Neuronal stem cell (in vitro differentiated cells): ENCODE results near the gene MGAT3.

Source experiments
- DNase-seq: peaks from one replicate; pipeline ENCODE4 v3.0.0-alpha.2; 2013; ENCODE audit warnings: low spot score
- H2AFZ ChIP-seq: one replicate; pipeline ENCODE4 v1.6.1; 2013; ENCODE audit warnings: mild to moderate bottlenecking, low read length, inconsistent platforms
- H2AK5ac ChIP-seq: 2 replicates; pipeline ENCODE4 v1.6.1; 2013; ENCODE audit warnings: low read depth, mild to moderate bottlenecking, inconsistent platforms, low read length, moderate library complexity, mixed read lengths
- H2BK120ac ChIP-seq: 2 replicates; pipeline ENCODE4 v1.6.1; 2013; ENCODE audit warnings: low read depth, mild to moderate bottlenecking, inconsistent platforms, low read length, moderate library complexity, mixed read lengths
- H2BK12ac ChIP-seq: one replicate; pipeline ENCODE4 v1.6.1; 2013; ENCODE audit warnings: low read length, inconsistent platforms
- H2BK15ac ChIP-seq: 2 replicates; pipeline ENCODE4 v1.6.1; 2013; ENCODE audit warnings: mild to moderate bottlenecking, low read length, inconsistent platforms, mixed read lengths
- H2BK5ac ChIP-seq: one replicate; pipeline ENCODE4 v1.6.1; 2013; ENCODE audit warnings: inconsistent platforms, mild to moderate bottlenecking, low read length, moderate library complexity
- H3K14ac ChIP-seq: one replicate; pipeline ENCODE4 v1.6.1; 2013; ENCODE audit warnings: low read length, inconsistent platforms
- H3K18ac ChIP-seq: 2 replicates; pipeline ENCODE4 v1.6.1; 2013; ENCODE audit warnings: low read length, inconsistent platforms
- H3K23ac ChIP-seq: 2 replicates; pipeline ENCODE4 v1.6.1; 2013; ENCODE audit warnings: low read depth, mild to moderate bottlenecking, mixed read lengths, low read length, inconsistent platforms; ENCODE audit not compliant: poor library complexity
- H3K27ac ChIP-seq: replicated peaks from 3 replicates; pipeline ENCODE4 v1.5.1; 2013; ENCODE audit warnings: low read length, inconsistent platforms
- H3K27me3 ChIP-seq, 3 experiments: 2 replicates each; pipeline ENCODE4 v1.6.1; 2013; ENCODE audit warnings: low read length in 3 of 3, mild to moderate bottlenecking in 2 of 3, inconsistent platforms in 1 of 3, low read depth in 1 of 3, mixed read lengths in 1 of 3, moderate library complexity in 1 of 3; ENCODE audit not compliant: control insufficient read depth in 3 of 3, insufficient read depth in 3 of 3
- H3K36me3 ChIP-seq, 2 donors: replicated peaks in 1 of 2; 2 replicates each; pipeline ENCODE4 v1.6.1; 2013; ENCODE audit warnings: low read length in 2 of 2; ENCODE audit not compliant: control insufficient read depth in 2 of 2, insufficient read depth in 2 of 2
- H3K4ac ChIP-seq: 2 replicates; pipeline ENCODE4 v1.6.1; 2013; ENCODE audit warnings: inconsistent platforms, mild to moderate bottlenecking, low read length, moderate library complexity
- H3K4me1 ChIP-seq, 2 donors: 1 replicate in 1 of 2; 2 replicates in 1 of 2; pipeline ENCODE4 v1.6.1; 2013; ENCODE audit warnings: low read length in 2 of 2, low read depth in 1 of 2; ENCODE audit not compliant: control insufficient read depth in 2 of 2, insufficient read depth in 1 of 2
- H3K4me2 ChIP-seq: one replicate; pipeline ENCODE4 v1.6.1; 2013; ENCODE audit warnings: mild to moderate bottlenecking, low read length, inconsistent platforms; ENCODE audit not compliant: insufficient read depth, poor library complexity, severe bottlenecking
- H3K4me3 ChIP-seq, 2 donors: 2 replicates each; pipeline ENCODE4 v1.5.1; 2013; ENCODE audit warnings: low read length in 2 of 2, mild to moderate bottlenecking in 2 of 2, inconsistent platforms in 1 of 2, moderate library complexity in 1 of 2
- H3K79me1 ChIP-seq: one replicate; pipeline ENCODE4 v1.6.1; 2013; ENCODE audit warnings: low read depth, mild to moderate bottlenecking, inconsistent platforms, low read length, moderate library complexity
- H3K9ac ChIP-seq: one replicate; pipeline ENCODE4 v1.6.1; 2013; ENCODE audit warnings: mild to moderate bottlenecking, low read depth, low read length, inconsistent platforms; ENCODE audit not compliant: poor library complexity
- H3K9me3 ChIP-seq, 2 donors: replicated peaks in 1 of 2; 2 replicates each; pipeline versions ENCODE3 to v1.6.1; 2013; ENCODE audit warnings: low read length in 2 of 2, mild to moderate bottlenecking in 2 of 2, inconsistent platforms in 1 of 2, low read depth in 1 of 2, mixed read lengths in 1 of 2, moderate library complexity in 1 of 2; ENCODE audit not compliant: control insufficient read depth in 2 of 2, insufficient read depth in 1 of 2
- H4K8ac ChIP-seq: one replicate; pipeline ENCODE4 v1.6.1; 2013; ENCODE audit warnings: low read depth, mild to moderate bottlenecking, inconsistent platforms, low read length, moderate library complexity
- H4K91ac ChIP-seq: one replicate; pipeline ENCODE4 v1.6.1; 2013; ENCODE audit warnings: low read length, low read depth, mild to moderate bottlenecking, inconsistent platforms; ENCODE audit not compliant: poor library complexity
- WGBS, 2 donors: extraction: QIAGEN DNeasy Blood & Tissue Kit; methylation state at CpG; one replicate each; pipeline ENCODE4 v1.1.7; 2013; ENCODE audit warnings: missing lambda C conversion rate in 2 of 2, mixed read lengths in 1 of 2; ENCODE audit not compliant: insufficient read length in 2 of 2, insufficient replicate concordance in 1 of 2; ENCODE audit errors: extremely low coverage in 2 of 2; 5-methylcytosine and 5-hydroxymethylcytosine counted together

Gene MGAT3

DNA sequence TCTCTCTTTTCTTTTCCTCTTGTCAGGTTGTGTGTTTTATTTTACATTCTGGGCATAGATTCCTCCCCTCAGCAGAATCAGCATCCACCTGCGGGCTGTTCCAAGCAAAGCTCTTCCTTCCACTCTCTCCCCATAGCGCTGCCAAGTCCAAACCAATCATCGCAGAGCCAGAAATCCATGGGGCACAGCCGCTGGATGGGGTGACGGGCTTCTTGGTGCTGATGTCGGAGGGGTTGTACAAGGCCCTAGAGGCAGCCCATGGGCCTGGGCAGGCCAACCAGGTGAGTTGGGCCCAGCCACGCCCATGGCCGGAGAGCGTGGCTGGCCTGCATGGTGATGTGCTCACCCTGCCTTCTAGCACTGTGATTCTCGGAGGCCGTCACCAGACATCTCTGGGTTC lies 35.1 kb upstream of the MGAT3 start:
- no peak overlapping the region for H4K8ac ChIP-seq

DNA sequence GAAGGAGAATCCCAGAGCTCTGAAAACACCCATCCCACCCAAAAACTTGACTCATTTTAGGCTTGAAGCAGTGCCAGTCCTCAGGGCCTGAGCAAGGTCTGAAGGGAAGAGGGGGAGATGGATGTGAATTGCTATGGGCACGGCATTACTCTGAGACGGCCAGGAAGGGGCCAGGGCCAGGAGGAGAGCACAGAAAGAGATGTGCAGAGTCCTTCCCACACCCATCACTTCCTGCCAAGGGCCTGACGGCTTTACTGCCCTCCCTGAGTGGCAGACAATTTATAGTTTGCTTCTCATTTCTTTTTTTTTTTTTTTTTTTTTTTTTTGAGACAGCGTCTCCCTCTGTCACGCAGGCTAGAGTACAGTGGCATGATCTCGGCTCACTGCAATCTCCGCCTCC lies 34.7 kb upstream of the MGAT3 start:
- H2BK15ac ChIP-seq: no peak overlapping the region
- no peaks in the 10 kb centered on the region for H3K4me1 ChIP-seq
- H3K27me3 ChIP-seq: no peaks in the 10 kb centered on the region
- no peak overlapping the region for H2BK120ac ChIP-seq
- no peak overlapping the region for H3K18ac ChIP-seq
- H3K4me2 ChIP-seq: no peak overlapping the region
- H2BK5ac ChIP-seq: no peak overlapping the region
- H4K91ac ChIP-seq: no peak overlapping the region
- no peak overlapping the region for H3K23ac ChIP-seq
- no peak overlapping the region for H3K9ac ChIP-seq
- H4K8ac ChIP-seq: no peak overlapping the region
- H3K9me3 ChIP-seq: no peaks in the 10 kb centered on the region
- no peak overlapping the region for H3K27ac ChIP-seq
- peaks cover 39 to 80% of the 10 kb centered on the region in 2 donors for H3K36me3 ChIP-seq
- H3K4ac ChIP-seq: no peak overlapping the region
- no peak overlapping the region for H2AK5ac ChIP-seq
- no peak overlapping the region for H3K14ac ChIP-seq
- H2BK12ac ChIP-seq: no peak overlapping the region
- WGBS, 2 donors: no CpG with 5 or more reads among the region's 7 CpGs
- H2AFZ ChIP-seq: no peak overlapping the region
- H3K4me3 ChIP-seq: no peak overlapping the region
- no peaks in the 10 kb centered on the region for H3K79me1 ChIP-seq
- no peak for DNase-seq

More for the DNA sequence above, 35.1 kb upstream of the MGAT3 start:
- DNase-seq: no peak
- peaks cover 40 to 80% of the 10 kb centered on the region in 2 donors for H3K36me3 ChIP-seq
- H3K4me3 ChIP-seq: no peak overlapping the region
- H2BK15ac ChIP-seq: no peak overlapping the region
- no peak overlapping the region for H2AK5ac ChIP-seq
- WGBS, 2 donors: no CpG with 5 or more reads among the region's 11 CpGs
- H3K9me3 ChIP-seq: no peaks in the 10 kb centered on the region
- H4K91ac ChIP-seq: no peak overlapping the region
- no peak overlapping the region for H2AFZ ChIP-seq
- no peak overlapping the region for H2BK120ac ChIP-seq
- H3K79me1 ChIP-seq: no peaks in the 10 kb centered on the region
- no peak overlapping the region for H2BK12ac ChIP-seq
- H3K4me1 ChIP-seq: no peaks in the 10 kb centered on the region
- H3K4ac ChIP-seq: no peak overlapping the region
- H3K23ac ChIP-seq: peak overlapping the region; percentile 17
- H3K9ac ChIP-seq: no peak overlapping the region
- no peak overlapping the region for H3K14ac ChIP-seq
- no peak overlapping the region for H3K27ac ChIP-seq
- H3K4me2 ChIP-seq: no peak overlapping the region
- no peak overlapping the region for H2BK5ac ChIP-seq
- H3K27me3 ChIP-seq: no peaks in the 10 kb centered on the region
- no peak overlapping the region for H3K18ac ChIP-seq

DNA sequence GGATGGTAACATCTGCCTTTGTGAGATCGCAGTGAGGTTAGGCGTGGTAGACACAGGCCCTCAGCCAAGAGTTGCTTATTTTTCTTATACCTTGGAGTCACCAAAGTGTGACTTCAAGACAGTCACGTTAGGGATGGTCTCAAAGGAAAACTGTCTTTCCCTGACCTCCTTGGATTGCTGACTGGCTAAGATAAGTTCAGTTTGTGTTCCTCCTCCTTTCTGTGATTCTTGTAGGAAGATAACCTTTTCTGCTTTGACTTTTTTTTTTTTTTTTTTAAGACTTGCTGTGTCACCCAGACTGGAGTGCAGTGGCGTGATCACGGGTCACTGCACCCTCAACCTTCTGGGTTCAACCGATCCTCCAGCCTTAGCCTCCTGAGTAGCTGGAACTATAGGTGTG lies 34.1 kb upstream of the MGAT3 start:
- Histone ChIP-seq H3K4ac (no peak overlapping the region), H4K91ac (no peak overlapping the region), H4K8ac (no peak overlapping the region), H3K27me3 (no peaks in the 10 kb centered on the region), H2BK15ac (no peak overlapping the region), H3K27ac (no peak overlapping the region), H3K18ac (no peak overlapping the region), H2AFZ (no peak overlapping the region), H3K9ac (no peak overlapping the region), H2BK120ac (no peak overlapping the region), H3K36me3 (peaks cover 41 to 82% of the 10 kb centered on the region in 2 donors), H3K4me2 (no peak overlapping the region), H3K4me1 (peaks cover 0 to 2% of the 10 kb centered on the region in 2 donors), H3K23ac (no peak overlapping the region), H3K14ac (no peak overlapping the region), H2AK5ac (no peak overlapping the region), H2BK5ac (no peak overlapping the region), H3K9me3 (no peaks in the 10 kb centered on the region), H3K4me3 (no peak overlapping the region), H3K79me1 (no peaks in the 10 kb centered on the region), H2BK12ac (no peak overlapping the region)
- no peak for DNase-seq
- no CpG with 5 or more reads among the region's 6 CpGs for WGBS, 2 donors

DNA sequence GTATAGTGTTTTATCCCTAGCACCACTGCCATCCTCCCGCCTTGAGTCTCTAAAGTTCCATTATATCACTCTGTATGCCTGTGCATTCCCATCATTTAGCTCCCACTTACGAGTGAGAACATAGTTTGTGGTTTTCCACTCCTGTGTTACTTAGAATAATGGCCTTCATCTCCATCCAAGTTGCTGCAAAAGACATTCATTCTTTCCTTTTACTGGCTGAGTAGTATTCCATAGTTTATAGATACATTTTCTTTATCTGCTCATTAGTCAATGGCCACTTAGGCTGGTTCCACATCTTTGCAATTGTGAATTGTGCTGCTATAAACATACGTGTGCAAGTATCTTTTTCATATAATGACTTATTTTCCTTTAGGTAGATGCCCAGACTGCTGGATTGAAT lies 32.8 kb upstream of the MGAT3 start:
- Histone ChIP-seq H3K79me1 (peaks cover 3% of the 10 kb centered on the region), H2BK15ac (no peak overlapping the region), H3K4me1 (peaks cover 7 to 14% of the 10 kb centered on the region in 2 donors), H3K4me3 (no peak overlapping the region), H3K27me3 (no peaks in the 10 kb centered on the region), H4K91ac (no peak overlapping the region), H2BK5ac (no peak overlapping the region), H2AK5ac (no peak overlapping the region), H3K4ac (no peak overlapping the region), H3K36me3 (peaks cover 36 to 78% of the 10 kb centered on the region in 2 donors), H4K8ac (no peak overlapping the region), H2AFZ (no peak overlapping the region), H3K18ac (no peak overlapping the region), H2BK12ac (no peak overlapping the region), H3K27ac (no peak overlapping the region), H3K14ac (no peak overlapping the region), H3K9me3 (no peaks in the 10 kb centered on the region), H3K23ac (no peak overlapping the region), H2BK120ac (no peak overlapping the region), H3K4me2 (no peak overlapping the region), H3K9ac (no peak overlapping the region)
- DNase-seq: no peak
- WGBS, 2 donors: no CpG with 5 or more reads among the region's 3 CpGs
